D721Med (cell line): ENCODE data around the gene KIF15.

Experiments
- DNase-seq: peaks from one replicate; pipeline ENCODE4 v3.0.0; 2011; ENCODE audit warnings: low spot score; ENCODE audit not compliant: insufficient read length
- FAIRE-seq: peaks from 2 replicates; lab custom pipeline; 2011; peaks lifted over from hg19 to GRCh38; lab: Jason Lieb, UNC
- CTCF ChIP-seq: IDR thresholded peaks from 2 replicates; pipeline ENCODE4 v1.5.1; 2012; ENCODE audit warnings: mild to moderate bottlenecking, control low read depth; ENCODE audit not compliant: insufficient read depth; ENCODE audit errors: missing control alignments

The KIF15 gene

GRCh38 chr3:44761424-44762169 lies at the start of gene KIF15, which contains the start of gene KIAA1143:
TSS of gene KIF15 (plus strand) at chr3:44761794. CDS start at chr3:44761866, 72 bp downstream.
TSS of gene KIAA1143 (minus strand) at chr3:44761619. CDS start at chr3:44761602, 17 bp downstream.
- DNase-seq (peak; percentile 50), FAIRE-seq (no peak)
- TF ChIP-seq CTCF = no peak

GRCh38 chr3:44712455-44713075 lies 49.0 kb upstream of the KIF15 start, which contains the start of gene ZNF502:
TSS of gene ZNF502 (plus strand) at chr3:44712660. CDS start at chr3:44720262, 7,602 bp downstream.
- no peak for FAIRE-seq
- TF ChIP-seq CTCF = no peak
- DNase-seq = peak; percentile 70

GRCh38 chr3:44721231-44722102 lies 40.1 kb upstream of the KIF15 start:
- DNase-seq (no peak), FAIRE-seq (no peak)
- TF ChIP-seq CTCF = no peak

GRCh38 chr3:44722103-44722401 lies 39.5 kb upstream of the KIF15 start:
- DNase-seq (no peak), FAIRE-seq (no peak)
- TF ChIP-seq CTCF = no peak

- TF ChIP-seq CTCF = peak; percentile 15
- DNase-seq (peak; percentile 89), FAIRE-seq (no peak)
These were observed 32.1 kb upstream of the KIF15 start, which contains the start of gene ZNF501 for GRCh38 chr3:44729384-44729910. TSS of gene ZNF501 (plus strand) at chr3:44729635. CDS start at chr3:44734422, 4,787 bp downstream.

- FAIRE-seq = no peak
- TF ChIP-seq CTCF = no peak
- no peak for DNase-seq
These were observed 26.9 kb upstream of the KIF15 start for GRCh38 chr3:44734646-44735168.
